ENCODE data around the gene CDH4.

DNA sequence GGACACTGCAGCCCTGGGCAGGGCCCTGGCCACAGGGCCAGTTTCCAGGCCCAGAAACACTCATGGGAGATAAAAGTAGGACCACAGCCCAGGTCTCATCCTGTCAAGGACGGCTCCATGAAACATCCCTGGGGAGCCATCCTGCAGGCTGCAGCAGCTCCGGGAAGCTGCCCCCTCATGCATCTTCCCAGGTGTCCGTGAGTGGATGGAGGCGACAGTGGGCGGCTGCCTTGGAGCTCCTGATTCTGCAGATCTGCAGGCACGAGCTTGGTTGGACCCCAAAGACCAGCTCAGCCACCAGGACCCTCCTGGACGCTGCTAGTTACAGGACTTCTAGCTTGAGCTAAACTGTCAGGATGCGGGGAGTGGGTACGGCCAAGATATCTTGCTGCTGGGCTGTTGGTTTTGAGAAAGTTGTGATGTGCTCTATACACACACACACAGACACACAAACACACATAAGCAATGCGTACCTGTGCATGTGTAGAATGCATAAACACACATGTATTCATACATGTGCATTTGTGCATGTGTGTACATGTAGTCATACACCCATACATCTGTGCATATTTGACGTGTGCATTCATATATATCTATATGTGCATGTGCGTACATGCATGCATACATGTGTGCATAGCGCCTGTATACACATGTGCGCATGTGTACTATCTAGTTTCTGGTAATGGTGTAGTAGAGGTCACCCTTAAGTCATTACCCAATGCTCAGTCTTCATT, 515.9 kb downstream of the CDH4 start:
- no peak for TF ChIP-seq TEAD4 (CRISPR knock-in tag; IDR thresholded peaks at IDR 0.05)
- TF ChIP-seq NR1H2 (CRISPR knock-in tag; IDR thresholded peaks at IDR 0.05) = no peak
- no peak for TF ChIP-seq JAZF1 (CRISPR knock-in tag; IDR thresholded peaks at IDR 0.05)
- no peak for TF ChIP-seq RELA (CRISPR knock-in tag; IDR thresholded peaks at IDR 0.05; ENCODE audit: borderline replicate concordance)
- no peak for TF ChIP-seq FOXK1 (CRISPR knock-in tag; IDR thresholded peaks at IDR 0.05)
- TF ChIP-seq, protein P1, sequence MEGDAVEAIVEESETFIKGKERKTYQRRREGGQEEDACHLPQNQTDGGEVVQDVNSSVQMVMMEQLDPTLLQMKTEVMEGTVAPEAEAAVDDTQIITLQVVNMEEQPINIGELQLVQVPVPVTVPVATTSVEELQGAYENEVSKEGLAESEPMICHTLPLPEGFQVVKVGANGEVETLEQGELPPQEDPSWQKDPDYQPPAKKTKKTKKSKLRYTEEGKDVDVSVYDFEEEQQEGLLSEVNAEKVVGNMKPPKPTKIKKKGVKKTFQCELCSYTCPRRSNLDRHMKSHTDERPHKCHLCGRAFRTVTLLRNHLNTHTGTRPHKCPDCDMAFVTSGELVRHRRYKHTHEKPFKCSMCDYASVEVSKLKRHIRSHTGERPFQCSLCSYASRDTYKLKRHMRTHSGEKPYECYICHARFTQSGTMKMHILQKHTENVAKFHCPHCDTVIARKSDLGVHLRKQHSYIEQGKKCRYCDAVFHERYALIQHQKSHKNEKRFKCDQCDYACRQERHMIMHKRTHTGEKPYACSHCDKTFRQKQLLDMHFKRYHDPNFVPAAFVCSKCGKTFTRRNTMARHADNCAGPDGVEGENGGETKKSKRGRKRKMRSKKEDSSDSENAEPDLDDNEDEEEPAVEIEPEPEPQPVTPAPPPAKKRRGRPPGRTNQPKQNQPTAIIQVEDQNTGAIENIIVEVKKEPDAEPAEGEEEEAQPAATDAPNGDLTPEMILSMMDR (IDR thresholded peaks at IDR 0.05) = no peak
- TF ChIP-seq CREB1 (CRISPR knock-in tag; IDR thresholded peaks at IDR 0.05) = no peak
- TF ChIP-seq, protein P2, sequence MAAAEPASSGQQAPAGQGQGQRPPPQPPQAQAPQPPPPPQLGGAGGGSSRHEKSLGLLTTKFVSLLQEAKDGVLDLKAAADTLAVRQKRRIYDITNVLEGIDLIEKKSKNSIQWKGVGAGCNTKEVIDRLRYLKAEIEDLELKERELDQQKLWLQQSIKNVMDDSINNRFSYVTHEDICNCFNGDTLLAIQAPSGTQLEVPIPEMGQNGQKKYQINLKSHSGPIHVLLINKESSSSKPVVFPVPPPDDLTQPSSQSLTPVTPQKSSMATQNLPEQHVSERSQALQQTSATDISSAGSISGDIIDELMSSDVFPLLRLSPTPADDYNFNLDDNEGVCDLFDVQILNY (CRISPR knock-in tag; IDR thresholded peaks at IDR 0.05) = no peak
- no peak for TF ChIP-seq CBFB (CRISPR knock-in tag; IDR thresholded peaks at IDR 0.05; ENCODE audit: low read depth)
- TF ChIP-seq, protein P3, sequence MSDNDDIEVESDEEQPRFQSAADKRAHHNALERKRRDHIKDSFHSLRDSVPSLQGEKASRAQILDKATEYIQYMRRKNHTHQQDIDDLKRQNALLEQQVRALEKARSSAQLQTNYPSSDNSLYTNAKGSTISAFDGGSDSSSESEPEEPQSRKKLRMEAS (CRISPR knock-in tag; IDR thresholded peaks at IDR 0.05) = no peak
- TF ChIP-seq ZNF219 (CRISPR knock-in tag; IDR thresholded peaks at IDR 0.05; ENCODE audit: borderline replicate concordance) = no peak
- TF ChIP-seq, protein P4, sequence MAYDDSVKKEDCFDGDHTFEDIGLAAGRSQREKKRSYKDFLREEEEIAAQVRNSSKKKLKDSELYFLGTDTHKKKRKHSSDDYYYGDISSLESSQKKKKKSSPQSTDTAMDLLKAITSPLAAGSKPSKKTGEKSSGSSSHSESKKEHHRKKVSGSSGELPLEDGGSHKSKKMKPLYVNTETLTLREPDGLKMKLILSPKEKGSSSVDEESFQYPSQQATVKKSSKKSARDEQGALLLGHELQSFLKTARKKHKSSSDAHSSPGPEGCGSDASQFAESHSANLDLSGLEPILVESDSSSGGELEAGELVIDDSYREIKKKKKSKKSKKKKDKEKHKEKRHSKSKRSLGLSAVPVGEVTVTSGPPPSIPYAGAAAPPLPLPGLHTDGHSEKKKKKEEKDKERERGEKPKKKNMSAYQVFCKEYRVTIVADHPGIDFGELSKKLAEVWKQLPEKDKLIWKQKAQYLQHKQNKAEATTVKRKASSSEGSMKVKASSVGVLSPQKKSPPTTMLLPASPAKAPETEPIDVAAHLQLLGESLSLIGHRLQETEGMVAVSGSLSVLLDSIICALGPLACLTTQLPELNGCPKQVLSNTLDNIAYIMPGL (CRISPR knock-in tag; IDR thresholded peaks at IDR 0.05) = no peak
- TF ChIP-seq, protein P5, sequence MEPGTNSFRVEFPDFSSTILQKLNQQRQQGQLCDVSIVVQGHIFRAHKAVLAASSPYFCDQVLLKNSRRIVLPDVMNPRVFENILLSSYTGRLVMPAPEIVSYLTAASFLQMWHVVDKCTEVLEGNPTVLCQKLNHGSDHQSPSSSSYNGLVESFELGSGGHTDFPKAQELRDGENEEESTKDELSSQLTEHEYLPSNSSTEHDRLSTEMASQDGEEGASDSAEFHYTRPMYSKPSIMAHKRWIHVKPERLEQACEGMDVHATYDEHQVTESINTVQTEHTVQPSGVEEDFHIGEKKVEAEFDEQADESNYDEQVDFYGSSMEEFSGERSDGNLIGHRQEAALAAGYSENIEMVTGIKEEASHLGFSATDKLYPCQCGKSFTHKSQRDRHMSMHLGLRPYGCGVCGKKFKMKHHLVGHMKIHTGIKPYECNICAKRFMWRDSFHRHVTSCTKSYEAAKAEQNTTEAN (CRISPR knock-in tag; IDR thresholded peaks at IDR 0.05) = no peak
